H1 (cell line): ENCODE results near the gene TGFB1I1. TPM values are rescaled to one million over a fixed set of nuclear protein-coding genes. Genes with fewer than 3 reads are reported as not detected.

ENCODE experiments used
- CTCF ChIA-PET: fragments of 300-600 bp; sonication (Branson Sonifier 250); formaldehyde crosslinking; loops from one replicate; lab custom pipeline; 2021; ENCODE audit not compliant: partially characterized antibody; lab: Charles Lee
- POLR2A ChIA-PET: fragments of 300-600 bp; sonication (Branson Sonifier 250); formaldehyde crosslinking; loops from one replicate; lab custom pipeline; 2021; ENCODE audit warnings: inconsistent platforms; ENCODE audit not compliant: partially characterized antibody; lab: Charles Lee
- DNase-seq, 2 experiments: peaks; one replicate each; pipeline versions ENCODE4 v3.0.0 to v3.0.0-alpha.2; 2010 to 2022; ENCODE audit warnings: low spot score in 2 of 2, low read depth in 1 of 2, mixed read lengths in 1 of 2
- FAIRE-seq: peaks from 2 replicates; lab custom pipeline; 2011; peaks lifted over from hg19 to GRCh38; lab: Jason Lieb, UNC
- H2AFZ ChIP-seq: 2 replicates; pipeline ENCODE4 v1.8.1; 2012; ENCODE audit warnings: low read length, inconsistent platforms
- H2AK5ac ChIP-seq: 2 replicates; pipeline ENCODE4 v1.6.1; 2013; ENCODE audit warnings: low read depth, low read length
- H2BK120ac ChIP-seq: replicated peaks from 2 replicates; pipeline ENCODE3; 2013; ENCODE audit warnings: low read depth, low read length, inconsistent platforms
- H2BK12ac ChIP-seq: 2 replicates; pipeline ENCODE4 v1.6.1; 2013; ENCODE audit warnings: low read depth, low read length
- H2BK15ac ChIP-seq: 2 replicates; pipeline ENCODE4 v1.6.1; 2013; ENCODE audit warnings: low read length
- H2BK20ac ChIP-seq: 2 replicates; pipeline ENCODE4 v1.6.1; 2013; ENCODE audit warnings: low read length
- H2BK5ac ChIP-seq: 2 replicates; pipeline ENCODE4 v1.6.1; 2013; ENCODE audit warnings: low read depth, low read length
- H3K14ac ChIP-seq: 2 replicates; pipeline ENCODE4 v1.6.1; 2013; ENCODE audit warnings: inconsistent platforms; ENCODE audit not compliant: insufficient read length
- H3K18ac ChIP-seq: 2 replicates; pipeline ENCODE4 v1.6.1; 2013; ENCODE audit warnings: low read length; ENCODE audit errors: extremely low read depth
- H3K23ac ChIP-seq: 2 replicates; pipeline ENCODE4 v1.6.1; 2013; ENCODE audit warnings: inconsistent platforms; ENCODE audit not compliant: insufficient read length
- H3K23me2 ChIP-seq: 2 replicates; pipeline ENCODE4 v1.6.1; 2013; ENCODE audit warnings: low read depth, low read length
- H3K27ac ChIP-seq: 2 replicates; pipeline ENCODE4 v1.6.1; 2011; ENCODE audit warnings: low read depth, low read length, inconsistent platforms
- H3K27me3 ChIP-seq, 4 experiments: replicated peaks in 1 of 4; 1 replicate in 1 of 4; 2 replicates in 3 of 4; pipeline versions ENCODE4 v1.6.1 to v1.8.1; 2011 to 2013; ENCODE audit warnings: low read length in 3 of 4, mild to moderate bottlenecking in 3 of 4, inconsistent platforms in 2 of 4, mixed read lengths in 2 of 4, moderate library complexity in 1 of 4; ENCODE audit not compliant: control insufficient read depth in 3 of 4, insufficient read depth in 3 of 4; ENCODE audit errors: extremely low read depth in 1 of 4
- H3K36me3 ChIP-seq, 4 experiments: 2 replicates each; pipeline versions ENCODE4 v1.6.1 to v1.8.1; 2011 to 2013; ENCODE audit warnings: mild to moderate bottlenecking in 4 of 4, low read length in 3 of 4, moderate library complexity in 2 of 4, control low read depth in 1 of 4, inconsistent platforms in 1 of 4; ENCODE audit not compliant: insufficient read depth in 4 of 4, control insufficient read depth in 2 of 4
- H3K4ac ChIP-seq: replicated peaks from 2 replicates; pipeline ENCODE3; 2013; ENCODE audit warnings: low read length, low read depth, mixed read lengths, inconsistent platforms; ENCODE audit not compliant: insufficient read length
- H3K4me1 ChIP-seq, 4 experiments: replicated peaks in 1 of 4; 1 replicate in 1 of 4; 2 replicates in 3 of 4; pipeline versions ENCODE4 v1.6.1 to v1.8.1; 2011 to 2013; ENCODE audit warnings: low read length in 3 of 4, inconsistent platforms in 2 of 4, mixed read lengths in 1 of 4; ENCODE audit not compliant: insufficient read depth in 4 of 4, control insufficient read depth in 3 of 4
- H3K4me2 ChIP-seq, 2 experiments: 2 replicates each; pipeline versions ENCODE4 v1.6.1 to v1.8.1; 2011 to 2013; ENCODE audit warnings: low read depth in 2 of 2, low read length in 2 of 2, control low read depth in 1 of 2, inconsistent platforms in 1 of 2, mild to moderate bottlenecking in 1 of 2; ENCODE audit not compliant: insufficient read depth in 1 of 2
- H3K4me3 ChIP-seq, 4 experiments: fragments of 200-600, 300-600 bp in 1 of 4; sonication (generic), shearing (Covaris generic), sonication (Bioruptor Twin) in 1 of 4; 2 replicates each; pipeline versions ENCODE4 v1.5.1 to v1.8.1; 2011 to 2016; ENCODE audit warnings: low read length in 4 of 4, low read depth in 3 of 4, control low read depth in 2 of 4, inconsistent platforms in 2 of 4, mild to moderate bottlenecking in 2 of 4, mixed read lengths in 1 of 4, moderate library complexity in 1 of 4; ENCODE audit not compliant: insufficient read depth in 2 of 4; ENCODE audit errors: extremely low read depth in 1 of 4
- H3K56ac ChIP-seq: replicated peaks from 2 replicates; pipeline ENCODE3; 2013; ENCODE audit warnings: low read depth, mild to moderate bottlenecking, mixed read lengths, low read length, inconsistent platforms; ENCODE audit not compliant: insufficient read length
- H3K79me1 ChIP-seq: 2 replicates; pipeline ENCODE4 v1.6.1; 2013; ENCODE audit warnings: low read depth, low read length, control low read depth
- H3K79me2 ChIP-seq, 2 experiments: 2 replicates each; pipeline versions ENCODE4 v1.6.1 to v1.8.1; 2012 to 2013; ENCODE audit warnings: low read length in 2 of 2, mild to moderate bottlenecking in 2 of 2, inconsistent platforms in 1 of 2; ENCODE audit not compliant: insufficient read depth in 2 of 2, control insufficient read depth in 1 of 2
- H3K9ac ChIP-seq, 4 experiments: replicated peaks in 1 of 4; 1 replicate in 1 of 4; 2 replicates in 3 of 4; pipeline versions ENCODE4 v1.6.1 to v1.8.1; 2011 to 2013; ENCODE audit warnings: low read depth in 3 of 4, low read length in 3 of 4, control low read depth in 2 of 4, mild to moderate bottlenecking in 2 of 4, moderate library complexity in 2 of 4, inconsistent platforms in 1 of 4; ENCODE audit errors: extremely low read depth in 1 of 4
- H3K9me3 ChIP-seq, 2 experiments: 2 replicates each; pipeline versions ENCODE4 v1.6.1 to v1.8.1; 2012 to 2013; ENCODE audit warnings: mild to moderate bottlenecking in 2 of 2, moderate library complexity in 2 of 2, control low read depth in 1 of 2, inconsistent platforms in 1 of 2, low read depth in 1 of 2, low read length in 1 of 2, mixed read lengths in 1 of 2; ENCODE audit not compliant: insufficient read depth in 2 of 2
- H4K20me1 ChIP-seq, 2 experiments: replicated peaks in 1 of 2; 2 replicates each; pipeline versions ENCODE3 to v1.8.1; 2011 to 2013; ENCODE audit warnings: inconsistent platforms in 2 of 2, low read length in 2 of 2, mild to moderate bottlenecking in 1 of 2; ENCODE audit not compliant: insufficient read depth in 2 of 2, control insufficient read depth in 1 of 2
- H4K5ac ChIP-seq: 2 replicates; pipeline ENCODE4 v1.6.1; 2013; ENCODE audit warnings: low read length, low read depth, mixed read lengths, inconsistent platforms; ENCODE audit not compliant: insufficient read length
- H4K8ac ChIP-seq: 2 replicates; pipeline ENCODE4 v1.8.0; 2013; ENCODE audit warnings: mild to moderate bottlenecking, moderate library complexity, low read length, inconsistent platforms; ENCODE audit not compliant: insufficient read depth; ENCODE audit errors: extremely low read depth
- H4K91ac ChIP-seq: replicated peaks from 2 replicates; pipeline ENCODE3; 2013; ENCODE audit warnings: low read length, mixed read lengths, inconsistent platforms; ENCODE audit not compliant: insufficient read length
- MAFK ChIP-seq: IDR thresholded peaks from 2 replicates; pipeline ENCODE4 v1.6.1; 2012; ENCODE audit warnings: low read depth, mild to moderate bottlenecking, improper control_type of control experiment, low read length
- RXRA ChIP-seq: IDR thresholded peaks from 2 replicates; pipeline ENCODE4 v1.6.1; 2011; ENCODE audit warnings: low read depth, mild to moderate bottlenecking, low read length, moderate library complexity; ENCODE audit not compliant: insufficient read depth
- TBP ChIP-seq: IDR thresholded peaks from 2 replicates; pipeline ENCODE4 v1.6.1; 2011; ENCODE audit warnings: low read depth, low read length, improper control_type of control experiment
- WGBS, 2 experiments: shearing (Covaris generic) in 1 of 2; methylation state at CpG; one replicate each; pipeline versions ENCODE4 v1.1.6 to v1.1.7; 2013 to 2015; ENCODE audit warnings: low lambda C conversion rate in 2 of 2, mixed read lengths in 2 of 2, inconsistent platforms in 1 of 2, low coverage in 1 of 2, missing lambda C conversion rate in 1 of 2; ENCODE audit not compliant: insufficient replicate concordance in 2 of 2, insufficient coverage in 1 of 2, insufficient read length in 1 of 2; ENCODE audit errors: extremely low coverage in 1 of 2, missing lambda C conversion rate in 1 of 2; 5-methylcytosine and 5-hydroxymethylcytosine counted together
- polyA plus RNA-seq, 7 experiments: library from polyadenylated mRNA; depleted of rRNA in 3 of 7; stranded (reverse) in 5 of 7; unstranded in 2 of 7; fragments of >200 nt in 5 of 7; fragments of 200-250 nt in 2 of 7; gene quantifications; 1 replicate in 5 of 7; 2 replicates in 1 of 7; 4 replicates in 1 of 7; pipeline versions ENCODE4 v1.2.1 to v1.2.3, GENCODE V29; 2011 to 2013; ENCODE audit warnings: missing spikeins in 2 of 7, mixed read lengths in 2 of 7
- total RNA-seq: library from RNA; stranded (reverse); fragmentation: NEBNext Ultra II Directional; extraction: Animal tissue kit (Norgen Biotek cat#: 25700); gene quantifications from 2 replicates; pipeline ENCODE4 v1.2.1, GENCODE V29; 2021
- TF ChIP-seq, protein P1 (sequence below): IDR thresholded peaks from 2 replicates; pipeline ENCODE4 v1.6.1; 2012; ENCODE audit warnings: inconsistent platforms

The TGFB1I1 gene
- total and polyA plus RNA-seq, 2 of the 8 experiments (the other 6 are each of a cell fraction or from before 2014, with no cell fraction given), result 5.6 to 5.8 TPM

DNA sequence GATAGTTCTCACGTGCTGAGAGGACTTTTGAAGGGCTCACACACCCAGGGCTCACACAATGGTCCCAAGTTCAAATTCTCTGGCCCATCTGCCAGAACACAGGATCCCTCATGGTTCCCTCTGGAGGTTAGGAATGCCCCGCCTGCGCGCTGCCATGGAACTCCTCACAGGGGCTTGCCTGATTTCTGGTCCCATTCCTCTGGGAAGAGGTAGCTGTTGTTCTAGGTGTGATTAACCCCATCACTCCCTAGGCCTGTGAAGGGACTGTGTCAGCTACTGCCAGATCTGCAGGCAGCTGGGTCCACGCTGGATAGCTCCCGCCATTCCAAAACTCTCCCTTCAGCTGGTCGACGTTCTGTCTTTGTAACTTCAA is 15.0 kb upstream of the TGFB1I1 start:
- Histone ChIP-seq H3K4me2 (peak overlapping the region in 1 of 2 experiments; percentile 88; a peak in 2 of 4 replicates), H3K14ac (no peak overlapping the region), H3K4ac (no peak overlapping the region), H3K23ac (no peak overlapping the region), H2BK120ac (no peak overlapping the region), H2BK20ac (no peak overlapping the region), H4K8ac (no peak overlapping the region), H3K27me3 (no peaks in the 10 kb centered on the region), H3K4me3 (0 out of 8 replicates have a peak overlapping the region, but pooled peaks of 1 of the 4 experiments have one; percentile 73), H3K23me2 (peaks cover 11% of the 10 kb centered on the region; the same call in 1 of the 2 replicates), H3K9me3 (no peaks in the 10 kb centered on the region), H3K9ac (no peak overlapping the region), H3K27ac (no peak overlapping the region), H3K79me2 (peaks cover 0 to 28% of the 10 kb centered on the region in 2 experiments; a peak in 2 of 4 replicates), H3K56ac (no peak overlapping the region), H2BK15ac (no peak overlapping the region), H2BK5ac (no peak overlapping the region), H2BK12ac (no peak overlapping the region), H3K18ac (no peak overlapping the region)
- no peak for DNase-seq
- 94% methylated on average over 8 of the region's 8 CpGs; no CpG with 5 or more reads in 1 of the 2 experiments for WGBS, 2 experiments
- TF ChIP-seq MAFK, result no peak
- TF ChIP-seq, protein P1, sequence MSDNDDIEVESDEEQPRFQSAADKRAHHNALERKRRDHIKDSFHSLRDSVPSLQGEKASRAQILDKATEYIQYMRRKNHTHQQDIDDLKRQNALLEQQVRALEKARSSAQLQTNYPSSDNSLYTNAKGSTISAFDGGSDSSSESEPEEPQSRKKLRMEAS, result no peak
- no peak for TF ChIP-seq TBP
- no peak for TF ChIP-seq RXRA
- TF ChIP-seq, all 59 proteins: peak for 0
- H4K5ac ChIP-seq, result no peak overlapping the region
- no peak overlapping the region for H2AK5ac ChIP-seq
- ChIA-PET POLR2A (interaction anchor here (0.7 to 4.5 kb wide), 6 partner anchors 8 to 259 kb away, joined by 3 to 40 read pairs (median 9); partner anchors contain the start of gene RUSF1), CTCF (interaction anchor here (0.6 to 3.6 kb wide), 9 partner anchors 13 to 257 kb away, joined by 3 to 25 read pairs (median 9); partner anchors contain the start of gene ZNF843)
- no peaks in the 10 kb centered on the region for H3K36me3 ChIP-seq
- peaks cover 14 to 27% of the 10 kb centered on the region in 2 experiments for H4K20me1 ChIP-seq
- no peak overlapping the region for H4K91ac ChIP-seq
- H3K79me1 ChIP-seq, result peaks cover 8% of the 10 kb centered on the region
- H2AFZ ChIP-seq, result no peak overlapping the region
- peaks cover 8 to 28% (median 13%) of the 10 kb centered on the region in 4 experiments for H3K4me1 ChIP-seq
- no peak for FAIRE-seq
